H1 (cell line): ENCODE measurements around the gene MCHR1.

Experiments used
- CREB1 ChIP-seq: IDR thresholded peaks from 2 replicates; pipeline ENCODE4 v1.6.1; 2012; ENCODE audit warnings: inconsistent platforms
- JUN ChIP-seq: IDR thresholded peaks from 2 replicates; pipeline ENCODE4 v1.6.1; 2011; ENCODE audit warnings: low read depth, mild to moderate bottlenecking, improper control_type of control experiment, low read length
- JUND ChIP-seq: IDR thresholded peaks from 2 replicates; pipeline ENCODE4 v1.6.1; 2011; ENCODE audit warnings: mild to moderate bottlenecking, improper control_type of control experiment, low read length
- KDM5A ChIP-seq: fragments of 200-600 bp; IDR thresholded peaks from 2 replicates; pipeline ENCODE4 v1.7.1; 2012; ENCODE audit warnings: mild to moderate bottlenecking, low read length, inconsistent platforms, mixed read lengths
- POLR2A ChIP-seq, 2 experiments: IDR thresholded peaks; 1 replicate in 1 of 2; 2 replicates in 1 of 2; pipeline ENCODE4 v1.6.1; 2011; ENCODE audit warnings: low read depth in 2 of 2, low read length in 2 of 2, mild to moderate bottlenecking in 2 of 2; ENCODE audit errors: control extremely low read depth in 1 of 2
- RAD21 ChIP-seq, 2 experiments: IDR thresholded peaks in 1 of 2; conservative IDR thresholded peaks in 1 of 2; 2 replicates each; pipeline ENCODE4 v1.6.1; 2011; ENCODE audit warnings: low read depth in 2 of 2, low read length in 2 of 2, improper control_type of control experiment in 1 of 2, inconsistent platforms in 1 of 2, mild to moderate bottlenecking in 1 of 2, moderate library complexity in 1 of 2
- RFX5 ChIP-seq: IDR thresholded peaks from 2 replicates; pipeline ENCODE4 v1.6.1; 2011; ENCODE audit warnings: low read depth, low read length, improper control_type of control experiment, borderline replicate concordance
- YY1 ChIP-seq: IDR thresholded peaks from 2 replicates; pipeline ENCODE4 v1.6.1; 2011; ENCODE audit warnings: low read depth, mild to moderate bottlenecking, low read length
- TF ChIP-seq, protein P1 (sequence below), 3 experiments: IDR thresholded peaks; 1 replicate in 2 of 3; 2 replicates in 1 of 3; pipeline versions ENCODE4 v1.5.1 to v1.6.1; 2011; ENCODE audit warnings: low read length in 3 of 3, mild to moderate bottlenecking in 3 of 3, inconsistent platforms in 2 of 3, low read depth in 1 of 3, moderate library complexity in 1 of 3; ENCODE audit not compliant: insufficient read depth in 1 of 3; ENCODE audit errors: control extremely low read depth in 1 of 3
- TF ChIP-seq, protein P2 (sequence below): IDR thresholded peaks from 2 replicates; pipeline ENCODE4 v1.6.1; 2012; ENCODE audit warnings: inconsistent platforms

DNA sequence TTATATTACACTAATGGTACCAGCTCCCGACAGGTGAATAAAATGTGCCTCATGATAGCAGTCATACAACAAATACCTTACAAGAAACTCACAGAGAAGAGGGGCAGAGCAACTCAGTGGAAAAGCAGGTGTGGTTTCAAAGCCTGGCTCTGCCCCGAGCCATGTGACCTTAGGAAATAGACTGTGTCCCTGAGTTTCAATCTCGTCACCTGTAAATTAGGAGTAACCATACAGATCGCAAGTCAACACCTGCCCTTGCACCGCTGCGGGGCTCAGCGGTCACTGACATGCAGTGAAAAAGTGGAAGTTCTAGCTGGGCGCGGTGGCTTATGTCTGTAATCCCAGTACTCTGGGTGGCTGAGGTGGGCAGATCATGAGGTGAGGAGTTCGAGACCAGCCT, 30.9 kb upstream of the MCHR1 start:
- TF ChIP-seq YY1, result no peak
- TF ChIP-seq JUN, result no peak
- TF ChIP-seq CREB1, result no peak
- no peak for TF ChIP-seq RAD21 (IDR thresholded peaks at IDR 0.05 in 1 of 2, conservative IDR thresholded peaks at IDR 0.05 in 1 of 2; ENCODE audit: low read depth in 2 of 2, low read length in 2 of 2)
- TF ChIP-seq, protein P1, sequence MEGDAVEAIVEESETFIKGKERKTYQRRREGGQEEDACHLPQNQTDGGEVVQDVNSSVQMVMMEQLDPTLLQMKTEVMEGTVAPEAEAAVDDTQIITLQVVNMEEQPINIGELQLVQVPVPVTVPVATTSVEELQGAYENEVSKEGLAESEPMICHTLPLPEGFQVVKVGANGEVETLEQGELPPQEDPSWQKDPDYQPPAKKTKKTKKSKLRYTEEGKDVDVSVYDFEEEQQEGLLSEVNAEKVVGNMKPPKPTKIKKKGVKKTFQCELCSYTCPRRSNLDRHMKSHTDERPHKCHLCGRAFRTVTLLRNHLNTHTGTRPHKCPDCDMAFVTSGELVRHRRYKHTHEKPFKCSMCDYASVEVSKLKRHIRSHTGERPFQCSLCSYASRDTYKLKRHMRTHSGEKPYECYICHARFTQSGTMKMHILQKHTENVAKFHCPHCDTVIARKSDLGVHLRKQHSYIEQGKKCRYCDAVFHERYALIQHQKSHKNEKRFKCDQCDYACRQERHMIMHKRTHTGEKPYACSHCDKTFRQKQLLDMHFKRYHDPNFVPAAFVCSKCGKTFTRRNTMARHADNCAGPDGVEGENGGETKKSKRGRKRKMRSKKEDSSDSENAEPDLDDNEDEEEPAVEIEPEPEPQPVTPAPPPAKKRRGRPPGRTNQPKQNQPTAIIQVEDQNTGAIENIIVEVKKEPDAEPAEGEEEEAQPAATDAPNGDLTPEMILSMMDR (IDR thresholded peaks at IDR 0.05; ENCODE audit: control extremely low read depth in 1 of 3, insufficient read depth in 1 of 3, low read depth in 1 of 3, low read length in 3 of 3), result no peak
- TF ChIP-seq POLR2A (IDR thresholded peaks at IDR 0.05; ENCODE audit: control extremely low read depth in 1 of 2, low read depth in 2 of 2, low read length in 2 of 2), result no peak
- no peak for TF ChIP-seq JUND
- TF ChIP-seq RFX5, result no peak
- TF ChIP-seq KDM5A, result no peak
- TF ChIP-seq, protein P2, sequence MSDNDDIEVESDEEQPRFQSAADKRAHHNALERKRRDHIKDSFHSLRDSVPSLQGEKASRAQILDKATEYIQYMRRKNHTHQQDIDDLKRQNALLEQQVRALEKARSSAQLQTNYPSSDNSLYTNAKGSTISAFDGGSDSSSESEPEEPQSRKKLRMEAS, result no peak
